GM12891 (cell line): Measurements from ENCODE around the gene SEPTIN11.

Experiments
- POLR2A ChIP-seq: IDR thresholded peaks from 2 replicates; pipeline ENCODE4 v1.6.1; 2011; ENCODE audit warnings: low read depth, low read length, control low read depth
- POLR2AphosphoS5 ChIP-seq: IDR thresholded peaks from 2 replicates; pipeline ENCODE4 v1.6.1; 2011; ENCODE audit warnings: low read depth, low read length, control low read depth
- SPI1 ChIP-seq: IDR thresholded peaks from 2 replicates; pipeline ENCODE4 v1.6.1; 2011; ENCODE audit warnings: low read depth, low read length, control low read depth
- TAF1 ChIP-seq: IDR thresholded peaks from 2 replicates; pipeline ENCODE4 v1.6.1; 2011; ENCODE audit warnings: low read depth, low read length, control low read depth

DNA sequence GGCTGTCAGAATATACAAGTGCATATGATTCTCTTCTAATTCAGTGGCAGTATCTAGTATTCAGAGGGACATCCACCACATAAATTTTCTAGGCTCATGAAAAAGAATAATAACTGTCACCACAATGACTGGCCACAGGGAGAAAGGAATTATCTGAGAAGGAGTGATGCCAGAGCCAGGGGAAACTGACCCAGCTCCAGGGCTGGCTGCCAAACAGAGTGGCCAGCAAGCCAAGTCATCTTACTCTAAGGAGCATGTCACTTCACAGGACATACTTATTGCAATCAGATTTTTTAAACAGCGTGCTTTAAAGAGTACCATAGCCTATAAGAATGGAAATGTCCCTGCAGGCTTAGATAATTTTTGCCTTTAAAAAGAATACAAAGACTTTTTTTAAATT is 5.8 kb upstream of the SEPTIN11 start:
- TF ChIP-seq POLR2AphosphoS5 (no peak), POLR2A (no peak), SPI1 (no peak), TAF1 (no peak)
